Keratinocyte (primary cell): ENCODE data around the gene USP44. TPM values are rescaled to one million over a fixed set of nuclear protein-coding genes. Genes with fewer than 3 reads are reported as not detected.

Source experiments
- DNase-seq: peaks from one replicate; pipeline ENCODE4 v3.0.0-alpha.2; 2011; ENCODE audit warnings: low read depth, missing footprints, low spot score
- FAIRE-seq: peaks from 2 replicates; lab custom pipeline; 2011; peaks lifted over from hg19 to GRCh38; lab: Jason Lieb, UNC
- H2AFZ ChIP-seq: 2 replicates; pipeline ENCODE4 v1.6.0; 2012; ENCODE audit warnings: low read length, control low read depth, inconsistent platforms; ENCODE audit not compliant: control insufficient read depth
- H3K27ac ChIP-seq: 2 replicates; pipeline ENCODE4 v1.5.1; 2011; ENCODE audit warnings: low read length; ENCODE audit not compliant: control insufficient read depth, insufficient read depth
- H3K27me3 ChIP-seq: 3 replicates; pipeline ENCODE4 v1.6.0; 2011; ENCODE audit warnings: low read length; ENCODE audit not compliant: control insufficient read depth, insufficient read depth; ENCODE audit errors: extremely low read depth
- H3K36me3 ChIP-seq, 2 experiments: 2 replicates in 1 of 2; 3 replicates in 1 of 2; pipeline ENCODE4 v1.5.1; 2011; ENCODE audit warnings: low read length in 2 of 2, mild to moderate bottlenecking in 1 of 2; ENCODE audit not compliant: control insufficient read depth in 2 of 2, insufficient read depth in 2 of 2; ENCODE audit errors: extremely low read depth in 1 of 2
- H3K4me1 ChIP-seq: 3 replicates; pipeline ENCODE4 v1.5.1; 2011; ENCODE audit warnings: low read length; ENCODE audit not compliant: control insufficient read depth, insufficient read depth; ENCODE audit errors: extremely low read depth
- H3K4me2 ChIP-seq: 3 replicates; pipeline ENCODE4 v1.6.0; 2011; ENCODE audit warnings: low read depth, low read length; ENCODE audit not compliant: control insufficient read depth, insufficient read depth; ENCODE audit errors: extremely low read depth
- H3K4me3 ChIP-seq, 3 experiments: fragments of 200-600 bp in 1 of 3; sonication (generic) in 1 of 3; 2 replicates in 2 of 3; 3 replicates in 1 of 3; pipeline ENCODE4 v1.5.1; 2011 to 2016; ENCODE audit warnings: low read length in 3 of 3, mild to moderate bottlenecking in 3 of 3, control low read depth in 2 of 3, inconsistent platforms in 1 of 3, low read depth in 1 of 3, mixed read lengths in 1 of 3, mixed run types in 1 of 3, moderate library complexity in 1 of 3; ENCODE audit not compliant: control insufficient read depth in 2 of 3, insufficient read depth in 2 of 3; ENCODE audit errors: extremely low read depth in 1 of 3
- H3K79me2 ChIP-seq: 2 replicates; pipeline ENCODE4 v1.6.0; 2012; ENCODE audit warnings: low read length; ENCODE audit not compliant: control insufficient read depth, insufficient read depth
- H3K9ac ChIP-seq: 3 replicates; pipeline ENCODE4 v1.6.0; 2011; ENCODE audit warnings: low read length; ENCODE audit not compliant: control insufficient read depth, insufficient read depth; ENCODE audit errors: extremely low read depth
- H3K9me1 ChIP-seq: 3 replicates; pipeline ENCODE4 v1.6.0; 2011; ENCODE audit warnings: low read length; ENCODE audit not compliant: control insufficient read depth, insufficient read depth; ENCODE audit errors: extremely low read depth
- H3K9me3 ChIP-seq: 2 replicates; pipeline ENCODE4 v1.5.1; 2012; ENCODE audit warnings: low read depth, low read length; ENCODE audit not compliant: control insufficient read depth
- H4K20me1 ChIP-seq: 3 replicates; pipeline ENCODE4 v1.6.0; 2011; ENCODE audit warnings: low read length; ENCODE audit not compliant: control insufficient read depth, insufficient read depth; ENCODE audit errors: extremely low read depth
- CTCF ChIP-seq, 3 experiments: IDR thresholded peaks in 1 of 3; conservative IDR thresholded peaks in 1 of 3; optimal IDR thresholded peaks in 1 of 3; 2 replicates in 2 of 3; 3 replicates in 1 of 3; pipeline versions ENCODE3 to v1.5.1; 2011; ENCODE audit warnings: low read length in 3 of 3, mild to moderate bottlenecking in 3 of 3, moderate library complexity in 2 of 3, control low read depth in 1 of 3, inconsistent platforms in 1 of 3; ENCODE audit not compliant: insufficient read depth in 2 of 3; ENCODE audit errors: extremely low read depth in 1 of 3
- EZH2 ChIP-seq: IDR thresholded peaks from one replicate; pipeline ENCODE4 v1.6.1; 2012; ENCODE audit warnings: inconsistent platforms, mild to moderate bottlenecking, low read length, moderate library complexity
- dilution Hi-C: fragments of 300-500 bp; cut with MboI; formaldehyde crosslinking; loops from one replicate; pipeline ENCODE4 v1.7.0; 2020; ENCODE audit warnings: low sequenced_read_pairs; ENCODE audit not compliant: extremely low pct_ligation_motif_present
- polyA plus RNA-seq, 5 experiments: library from polyadenylated mRNA; depleted of rRNA in 3 of 5; stranded (reverse) in 3 of 5; stranded (forward) in 1 of 5; unstranded in 1 of 5; fragments of >200 nt; gene quantifications; 1 replicate in 1 of 5; 2 replicates in 3 of 5; 3 replicates in 1 of 5; pipeline versions ENCODE4 v1.2.1 to v1.2.3, GENCODE V29; 2011 to 2012; ENCODE audit warnings: missing spikeins in 2 of 5, low read depth in 1 of 5, low replicate concordance in 1 of 5

The USP44 gene
- polyA plus RNA-seq, 1 donor (not counting 4 experiments of a cell fraction or from before 2014, with no cell fraction given) = 0.18 TPM

GRCh38 chr12:95518944-95519343 is 32.3 kb downstream of the USP44 start:
- Histone ChIP-seq H3K36me3 (peaks cover 0 to 3% of the 10 kb centered on the region in 2 experiments), H3K27me3 (no peaks in the 10 kb centered on the region), H3K9ac (no peak overlapping the region), H3K4me3 (no peak overlapping the region), H3K4me1 (no peaks in the 10 kb centered on the region), H3K79me2 (no peaks in the 10 kb centered on the region), H3K9me1 (no peaks in the 10 kb centered on the region), H4K20me1 (no peaks in the 10 kb centered on the region), H3K4me2 (no peak overlapping the region), H3K9me3 (no peaks in the 10 kb centered on the region), H3K27ac (no peak overlapping the region), H2AFZ (no peak overlapping the region)
- TF ChIP-seq CTCF (optimal IDR thresholded peaks at IDR 0.05 in 1 of 3, IDR thresholded peaks at IDR 0.05 in 1 of 3, conservative IDR thresholded peaks at IDR 0.05 in 1 of 3; ENCODE audit: extremely low read depth in 1 of 3, insufficient read depth in 2 of 3, low read length in 3 of 3) = no peak
- no peak for TF ChIP-seq EZH2
- FAIRE-seq (no peak), DNase-seq (no peak)
- dilution Hi-C loops = no loop called here

- no peak for TF ChIP-seq CTCF (optimal IDR thresholded peaks at IDR 0.05 in 1 of 3, IDR thresholded peaks at IDR 0.05 in 1 of 3, conservative IDR thresholded peaks at IDR 0.05 in 1 of 3; ENCODE audit: extremely low read depth in 1 of 3, insufficient read depth in 2 of 3, low read length in 3 of 3)
- Histone ChIP-seq H3K4me2 (no peak overlapping the region), H3K79me2 (no peaks in the 10 kb centered on the region), H3K36me3 (peaks cover 3% of the 10 kb centered on the region in 2 experiments), H3K9me3 (no peaks in the 10 kb centered on the region), H3K27me3 (no peaks in the 10 kb centered on the region), H3K27ac (no peak overlapping the region), H3K9me1 (no peaks in the 10 kb centered on the region), H3K9ac (no peak overlapping the region), H2AFZ (no peak overlapping the region), H3K4me3 (no peak overlapping the region), H4K20me1 (no peaks in the 10 kb centered on the region), H3K4me1 (no peaks in the 10 kb centered on the region)
- dilution Hi-C loops = no loop called here
- FAIRE-seq (no peak), DNase-seq (no peak)
Observed at GRCh38 chr12:95517246-95517645, 34.0 kb downstream of the USP44 start.
